ENCODE measurements around the gene SMARCD3.
A peak's percentile ranks its signal among the peaks of the same experiment; 100 is the strongest.

SMARCD3 gene

GRCh38 chr7:151250181-151251132, 2.0 kb upstream of the SMARCD3 start:
- peak overlapping the region; percentile 74 for H3K4me3 ChIP-seq (ENCODE audit: low read length)
- H3K27me3 ChIP-seq (ENCODE audit: insufficient read depth, low read length) = no peaks in the 10 kb centered on the region
- H3K9me3 ChIP-seq (ENCODE audit: low read length) = no peaks in the 10 kb centered on the region
- no peaks in the 10 kb centered on the region for H3K36me3 ChIP-seq (ENCODE audit: insufficient read depth, low read length)
- no peak overlapping the region for H2AFZ ChIP-seq (ENCODE audit: low read depth, low read length)
- peaks cover 61% of the 10 kb centered on the region for H3K4me1 ChIP-seq (ENCODE audit: insufficient read depth, low read length)

DNA sequence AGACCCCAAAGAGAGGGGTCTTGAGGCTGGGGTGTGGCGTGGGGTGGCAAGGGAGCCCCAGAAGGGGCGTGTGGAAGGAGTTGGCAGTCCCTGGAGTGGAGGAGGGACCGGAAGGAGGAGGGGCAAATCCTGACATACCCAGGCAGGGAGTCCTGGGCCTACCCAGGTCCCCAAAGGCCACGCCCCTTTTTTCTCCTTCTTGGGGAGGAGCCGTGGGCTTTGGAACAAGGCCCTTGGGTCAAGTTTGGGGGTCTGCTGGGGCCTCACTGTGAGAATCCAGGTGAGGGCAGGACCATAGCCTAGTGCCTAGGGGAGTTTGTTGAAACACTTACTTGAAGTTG, 1.2 kb upstream of the SMARCD3 start:
- H3K36me3 ChIP-seq (ENCODE audit: insufficient read depth, low read length) = no peaks in the 10 kb centered on the region
- H3K4me1 ChIP-seq (ENCODE audit: insufficient read depth, low read length) = peaks cover 63% of the 10 kb centered on the region
- H3K9me3 ChIP-seq (ENCODE audit: low read length) = no peaks in the 10 kb centered on the region
- H3K4me3 ChIP-seq (ENCODE audit: low read length) = peak overlapping the region; percentile 74
- H3K27me3 ChIP-seq (ENCODE audit: insufficient read depth, low read length) = no peaks in the 10 kb centered on the region
- H2AFZ ChIP-seq (ENCODE audit: low read depth, low read length) = peak overlapping the region; percentile 69

GRCh38 chr7:151249034-151249731, 689 bp upstream of the SMARCD3 start:
- H3K4me3 ChIP-seq (ENCODE audit: low read length) = peak overlapping the region; percentile 74
- no peaks in the 10 kb centered on the region for H3K27me3 ChIP-seq (ENCODE audit: insufficient read depth, low read length)
- H3K9me3 ChIP-seq (ENCODE audit: low read length) = no peaks in the 10 kb centered on the region
- peaks cover 65% of the 10 kb centered on the region for H3K4me1 ChIP-seq (ENCODE audit: insufficient read depth, low read length)
- peak overlapping the region; percentile 69 for H2AFZ ChIP-seq (ENCODE audit: low read depth, low read length)
- H3K36me3 ChIP-seq (ENCODE audit: insufficient read depth, low read length) = no peaks in the 10 kb centered on the region

DNA sequence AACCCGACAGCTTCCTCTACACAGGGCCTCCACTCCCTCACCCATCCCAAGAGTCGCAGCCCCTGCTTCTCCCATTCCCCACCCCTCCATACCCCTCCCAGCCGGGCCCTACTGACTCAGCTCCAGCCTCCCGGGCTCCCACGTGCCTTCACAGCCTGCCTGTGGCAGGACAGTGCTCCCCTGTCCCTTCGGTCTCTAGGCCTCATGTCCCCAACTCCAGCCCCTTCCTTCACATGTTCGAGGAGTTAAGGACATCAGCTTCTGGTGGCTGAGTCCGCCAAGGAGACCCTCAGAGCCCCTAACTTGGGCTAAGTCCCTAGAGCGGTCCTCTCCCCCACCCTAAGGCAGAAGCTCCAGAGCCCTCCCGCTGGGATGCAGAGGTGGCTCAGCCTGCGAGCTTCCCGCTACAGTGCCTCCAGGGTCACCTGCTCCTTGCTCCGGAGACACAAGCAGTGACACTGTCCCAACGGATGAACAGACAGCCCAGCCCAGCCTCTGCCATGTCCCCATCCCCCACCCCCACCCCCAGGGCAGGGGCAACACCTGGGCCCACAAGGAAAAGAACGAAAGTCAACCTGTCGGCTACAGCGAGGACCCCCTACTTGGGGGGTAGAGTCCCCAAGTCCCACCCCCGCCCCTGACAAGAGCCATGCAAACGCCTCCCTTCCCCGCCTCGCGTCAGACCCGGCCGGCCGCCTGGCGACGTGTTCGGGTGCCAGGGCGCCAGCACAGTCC, 716 bp downstream of the SMARCD3 start:
- peaks cover 2% of the 10 kb centered on the region for H3K36me3 ChIP-seq (ENCODE audit: insufficient read depth, low read length)
- no peaks in the 10 kb centered on the region for H3K27me3 ChIP-seq (ENCODE audit: insufficient read depth, low read length)
- no peaks in the 10 kb centered on the region for H3K9me3 ChIP-seq (ENCODE audit: low read length)
- H3K4me1 ChIP-seq (ENCODE audit: insufficient read depth, low read length) = peaks cover 67% of the 10 kb centered on the region
- H3K4me3 ChIP-seq (ENCODE audit: low read length) = peak overlapping the region; percentile 74
- no peak overlapping the region for H2AFZ ChIP-seq (ENCODE audit: low read depth, low read length)

DNA sequence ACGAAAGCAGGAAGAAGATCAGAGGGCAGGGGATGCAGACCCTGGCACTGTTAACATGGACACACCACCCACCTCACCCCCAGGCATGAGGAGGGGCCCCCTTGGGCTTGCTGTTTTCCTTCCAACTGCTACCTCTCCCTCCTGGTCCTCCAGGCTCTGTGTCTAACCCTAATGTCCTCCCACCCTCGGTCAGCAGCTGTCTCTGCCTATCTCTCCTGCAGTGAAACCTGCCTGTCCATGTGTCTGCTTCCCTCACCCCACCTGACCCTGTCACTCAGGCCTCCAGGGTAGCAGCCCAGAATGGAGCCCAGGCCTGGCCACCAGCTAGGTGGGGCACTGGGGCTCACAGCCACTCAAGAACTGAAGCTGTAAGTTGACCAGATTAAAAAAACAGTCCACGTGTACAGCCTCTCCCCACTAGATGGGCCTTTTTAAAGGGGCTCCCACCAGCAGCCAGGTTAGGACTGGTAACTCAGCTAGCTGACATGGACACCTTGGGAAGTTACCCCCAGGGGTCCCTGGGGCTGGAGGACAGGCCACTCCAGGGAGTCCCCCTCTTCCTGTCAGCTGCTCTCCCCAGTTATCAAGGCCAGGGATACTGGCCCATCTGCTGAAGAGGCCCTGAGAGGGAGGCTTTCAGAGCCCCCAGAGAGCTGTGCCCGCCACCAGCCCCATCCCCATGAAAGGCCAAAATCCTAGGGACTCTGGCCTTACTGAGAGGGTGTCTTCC, 1.5 kb downstream of the SMARCD3 start:
- H3K9me3 ChIP-seq (ENCODE audit: low read length) = no peaks in the 10 kb centered on the region
- H2AFZ ChIP-seq (ENCODE audit: low read depth, low read length) = no peak overlapping the region
- peaks cover 68% of the 10 kb centered on the region for H3K4me1 ChIP-seq (ENCODE audit: insufficient read depth, low read length)
- H3K4me3 ChIP-seq (ENCODE audit: low read length) = peak overlapping the region; percentile 74
- H3K36me3 ChIP-seq (ENCODE audit: insufficient read depth, low read length) = peaks cover 6% of the 10 kb centered on the region
- no peaks in the 10 kb centered on the region for H3K27me3 ChIP-seq (ENCODE audit: insufficient read depth, low read length)

DNA sequence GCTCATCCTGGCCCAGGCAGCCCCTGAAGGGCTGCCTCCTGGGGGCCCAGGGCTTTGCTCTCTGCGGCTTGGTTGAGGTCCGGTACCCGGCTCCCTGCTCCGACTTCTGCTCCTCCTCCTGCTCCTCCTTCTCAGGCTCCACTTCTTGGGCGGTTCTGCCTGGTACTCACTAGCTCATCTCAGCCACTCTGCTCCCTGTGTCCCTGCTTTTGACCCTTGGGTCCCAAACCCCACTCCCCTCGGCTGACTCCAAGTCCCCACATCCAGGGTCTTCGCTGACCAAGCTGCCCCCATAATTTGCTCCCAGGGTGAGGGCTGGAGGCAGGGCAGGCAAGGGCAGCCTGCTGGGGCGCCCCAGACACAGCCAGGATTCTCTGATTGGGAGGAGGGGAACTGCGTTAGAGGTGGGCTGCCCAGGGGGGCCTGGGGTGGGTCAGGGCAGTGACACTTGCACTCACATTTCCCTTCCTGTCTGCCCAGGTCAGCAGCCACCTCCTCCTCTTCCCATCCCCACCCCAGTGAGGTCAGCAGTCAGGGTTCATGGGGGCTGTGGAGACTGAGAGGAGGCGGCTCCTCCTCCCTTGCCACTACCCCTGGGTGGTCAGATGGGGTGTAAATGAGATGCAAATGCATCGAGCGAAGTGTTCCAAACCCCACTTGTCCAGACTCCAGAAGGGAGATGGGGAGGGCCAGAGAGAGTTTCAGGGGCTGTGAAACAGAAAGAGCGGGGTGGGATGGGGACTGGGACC, 2.2 kb downstream of the SMARCD3 start:
- H3K4me1 ChIP-seq (ENCODE audit: insufficient read depth, low read length) = peaks cover 68% of the 10 kb centered on the region
- no peaks in the 10 kb centered on the region for H3K9me3 ChIP-seq (ENCODE audit: low read length)
- H3K36me3 ChIP-seq (ENCODE audit: insufficient read depth, low read length) = peaks cover 14% of the 10 kb centered on the region
- H2AFZ ChIP-seq (ENCODE audit: low read depth, low read length) = no peak overlapping the region
- H3K4me3 ChIP-seq (ENCODE audit: low read length) = peak overlapping the region; percentile 8
- H3K27me3 ChIP-seq (ENCODE audit: insufficient read depth, low read length) = no peaks in the 10 kb centered on the region

DNA sequence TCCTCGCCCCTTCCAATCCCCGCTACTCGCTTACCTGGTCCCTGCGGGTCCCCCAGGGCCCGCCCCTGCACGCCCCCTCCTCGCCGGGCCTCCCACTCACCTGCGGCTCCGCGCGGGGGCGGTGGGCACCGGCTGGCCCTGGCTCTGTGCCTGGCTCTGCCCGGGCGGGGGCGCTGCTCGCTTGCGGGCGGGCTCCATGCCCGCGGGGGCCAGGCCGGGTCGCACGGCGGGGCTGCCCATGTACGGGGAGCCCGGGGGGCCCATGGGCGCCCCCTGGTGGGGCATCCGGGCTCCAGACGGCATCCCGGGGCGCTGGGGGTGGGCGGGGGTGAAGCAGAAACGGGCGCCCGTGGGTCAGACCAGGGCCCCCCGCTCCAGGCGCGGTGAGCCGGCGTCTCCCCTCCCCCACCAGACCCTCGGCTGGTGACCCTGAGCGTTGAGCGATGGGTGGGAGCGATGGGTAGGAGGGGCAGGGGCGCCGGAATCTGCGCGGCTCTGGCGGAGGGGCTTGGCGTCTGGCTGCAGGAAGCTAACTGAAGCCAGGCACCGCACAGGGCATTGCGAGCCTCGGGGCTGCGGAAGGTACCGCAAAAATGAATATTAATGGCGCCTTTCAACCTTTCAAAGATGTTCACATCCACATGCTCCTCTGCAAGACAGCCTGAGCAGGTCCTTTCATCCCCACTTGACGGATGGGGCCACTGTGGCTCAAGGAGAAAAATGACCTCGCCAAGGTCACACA, 3.0 kb downstream of the SMARCD3 start:
- Histone ChIP-seq H3K4me1 (ENCODE audit: insufficient read depth, low read length) (peaks cover 61% of the 10 kb centered on the region), H3K9me3 (ENCODE audit: low read length) (no peaks in the 10 kb centered on the region), H3K36me3 (ENCODE audit: insufficient read depth, low read length) (peaks cover 21% of the 10 kb centered on the region), H3K4me3 (ENCODE audit: low read length) (no peak overlapping the region), H3K27me3 (ENCODE audit: insufficient read depth, low read length) (no peaks in the 10 kb centered on the region), H2AFZ (ENCODE audit: low read depth, low read length) (no peak overlapping the region)

DNA sequence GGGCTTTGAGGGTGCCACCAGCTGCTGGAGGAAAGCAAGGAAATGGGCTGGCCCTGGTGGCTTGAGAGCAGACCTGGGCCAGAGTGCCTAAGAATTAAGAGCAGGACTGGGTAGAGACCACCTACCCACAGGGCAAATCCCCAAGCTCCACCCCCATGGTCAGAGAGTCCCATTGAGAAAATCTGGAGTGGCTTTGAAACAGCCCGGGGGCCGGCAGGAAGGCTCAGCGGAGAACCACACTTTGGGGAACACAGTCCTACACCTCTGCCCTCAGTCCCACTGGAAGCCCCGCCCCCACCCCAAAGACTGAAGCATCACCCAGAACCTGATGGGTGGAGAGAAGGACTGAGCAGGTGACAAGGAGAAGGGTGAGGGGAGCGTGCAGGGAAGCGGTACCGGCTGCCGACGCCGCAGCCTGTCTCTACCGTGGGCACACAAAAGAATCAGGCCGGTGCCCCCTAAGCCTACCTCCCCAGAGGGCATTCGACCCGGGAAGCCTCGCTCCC, 3.6 kb downstream of the SMARCD3 start:
- no peak overlapping the region for H2AFZ ChIP-seq (ENCODE audit: low read depth, low read length)
- H3K27me3 ChIP-seq (ENCODE audit: insufficient read depth, low read length) = no peaks in the 10 kb centered on the region
- no peak overlapping the region for H3K4me3 ChIP-seq (ENCODE audit: low read length)
- H3K4me1 ChIP-seq (ENCODE audit: insufficient read depth, low read length) = peaks cover 54% of the 10 kb centered on the region
- H3K9me3 ChIP-seq (ENCODE audit: low read length) = no peaks in the 10 kb centered on the region
- H3K36me3 ChIP-seq (ENCODE audit: insufficient read depth, low read length) = peaks cover 26% of the 10 kb centered on the region

GRCh38 chr7:151244196-151244840, 4.2 kb downstream of the SMARCD3 start:
- no peak overlapping the region for H3K4me3 ChIP-seq (ENCODE audit: low read length)
- peaks cover 49% of the 10 kb centered on the region for H3K4me1 ChIP-seq (ENCODE audit: insufficient read depth, low read length)
- H3K36me3 ChIP-seq (ENCODE audit: insufficient read depth, low read length) = peaks cover 32% of the 10 kb centered on the region
- no peaks in the 10 kb centered on the region for H3K9me3 ChIP-seq (ENCODE audit: low read length)
- H3K27me3 ChIP-seq (ENCODE audit: insufficient read depth, low read length) = no peaks in the 10 kb centered on the region
- no peak overlapping the region for H2AFZ ChIP-seq (ENCODE audit: low read depth, low read length)

GRCh38 chr7:151243408-151244195, 4.9 kb downstream of the SMARCD3 start:
- no peaks in the 10 kb centered on the region for H3K27me3 ChIP-seq (ENCODE audit: insufficient read depth, low read length)
- peaks cover 45% of the 10 kb centered on the region for H3K4me1 ChIP-seq (ENCODE audit: insufficient read depth, low read length)
- H3K36me3 ChIP-seq (ENCODE audit: insufficient read depth, low read length) = peaks cover 39% of the 10 kb centered on the region
- no peak overlapping the region for H3K4me3 ChIP-seq (ENCODE audit: low read length)
- no peak overlapping the region for H2AFZ ChIP-seq (ENCODE audit: low read depth, low read length)
- H3K9me3 ChIP-seq (ENCODE audit: low read length) = no peaks in the 10 kb centered on the region

GRCh38 chr7:151243045-151243349, 5.5 kb downstream of the SMARCD3 start:
- Histone ChIP-seq H3K4me1 (ENCODE audit: insufficient read depth, low read length) (peaks cover 45% of the 10 kb centered on the region), H3K36me3 (ENCODE audit: insufficient read depth, low read length) (peaks cover 43% of the 10 kb centered on the region), H3K9me3 (ENCODE audit: low read length) (no peaks in the 10 kb centered on the region), H3K4me3 (ENCODE audit: low read length) (no peak overlapping the region), H2AFZ (ENCODE audit: low read depth, low read length) (no peak overlapping the region), H3K27me3 (ENCODE audit: insufficient read depth, low read length) (no peaks in the 10 kb centered on the region)

All from neuron (in vitro differentiated cells).